Left forelimb (tissue), 1 donor: ENCODE measurements around the gene ORM1.
A peak's percentile ranks its signal among the peaks of the same experiment; 100 is the strongest.

Experiments used
- DNase-seq: peaks from one replicate; pipeline ENCODE4 v3.0.0-alpha.2; 2018; ENCODE audit warnings: low spot score

ORM1 gene

DNA sequence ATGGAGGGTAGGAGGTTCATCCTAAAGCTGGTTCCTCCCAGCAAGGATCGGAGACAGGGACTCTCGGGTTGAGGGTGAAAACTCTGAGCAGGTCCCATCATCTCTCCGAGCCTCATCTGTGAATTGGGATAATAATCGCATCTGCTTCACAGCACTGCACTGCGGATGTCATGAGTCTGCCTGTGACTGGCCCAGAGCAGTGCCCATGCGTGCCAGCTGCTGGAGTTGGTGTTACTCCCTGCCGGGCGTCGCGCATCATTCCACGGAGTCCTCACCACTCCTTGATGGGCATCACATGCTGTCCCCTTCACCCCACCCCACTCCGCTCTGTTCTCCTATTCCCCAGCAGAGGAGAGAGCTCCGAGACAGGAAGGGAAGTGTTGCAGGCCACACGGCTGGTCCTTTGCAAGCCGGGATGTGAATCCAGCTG, 35.1 kb upstream of the ORM1 start:
- DNase-seq: peak; percentile 60

DNA sequence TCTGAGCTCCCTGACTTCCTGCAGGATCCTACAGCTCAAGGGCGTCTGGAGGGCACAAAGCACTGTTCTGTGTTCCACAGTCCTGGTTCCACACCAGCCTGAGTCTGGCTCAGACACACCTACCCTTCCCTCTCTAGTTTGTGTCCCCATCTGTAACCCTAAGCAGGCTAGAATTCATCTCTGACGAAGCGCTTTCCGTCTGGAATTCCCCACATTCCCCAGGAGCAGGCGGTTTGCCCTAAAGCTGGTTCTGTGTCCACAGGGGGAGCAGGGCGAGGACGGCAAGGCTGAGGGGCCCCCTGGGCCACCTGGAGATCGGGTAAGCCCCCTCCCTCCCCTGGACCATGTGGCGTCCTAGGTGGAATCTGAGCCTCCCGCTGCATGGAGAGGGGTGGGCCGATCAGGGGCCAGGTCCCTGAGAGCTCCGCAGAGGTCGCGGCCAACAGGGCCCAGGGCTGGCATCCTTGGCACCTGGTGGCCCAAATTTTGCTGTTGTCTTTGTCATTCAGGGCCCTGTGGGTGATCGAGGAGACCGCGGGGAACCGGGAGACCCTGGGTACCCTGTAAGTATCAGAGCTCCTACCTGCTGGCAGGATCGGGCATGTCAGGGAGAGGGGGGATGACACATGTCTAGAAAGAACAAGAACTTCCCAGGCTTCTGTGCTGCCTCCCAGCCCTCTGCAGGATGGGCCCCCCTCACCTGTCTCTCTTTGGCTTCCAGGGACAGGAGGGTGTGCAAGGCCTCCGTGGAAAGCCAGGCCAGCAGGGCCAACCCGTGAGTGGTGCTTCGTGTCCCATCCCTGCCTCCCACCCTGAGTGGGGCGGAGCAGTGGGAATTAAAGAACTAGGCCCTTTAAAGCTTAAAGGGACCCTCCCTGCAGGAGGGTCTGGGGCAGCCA, 34.5 kb upstream of the ORM1 start:
- DNase-seq: peak; percentile 65

DNA sequence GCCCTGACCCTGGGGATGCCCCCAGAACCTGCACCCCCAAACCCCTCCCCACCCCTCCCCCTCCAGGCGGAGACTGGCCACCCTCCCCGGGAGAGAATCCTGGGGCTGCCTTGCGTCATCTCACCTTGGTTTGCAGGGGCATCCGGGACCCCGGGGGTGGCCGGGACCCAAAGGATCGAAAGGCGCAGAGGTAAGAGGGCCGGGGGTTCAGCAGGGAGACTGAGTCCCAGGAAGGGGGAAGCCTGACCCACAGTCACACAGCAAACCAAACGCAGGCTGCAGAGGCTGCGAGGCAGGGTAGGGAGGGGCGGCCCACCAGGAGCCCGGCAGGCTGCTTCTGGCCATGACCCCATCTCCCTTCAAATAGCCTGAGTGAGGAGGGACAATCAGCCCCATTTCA, 33.8 kb upstream of the ORM1 start:
- DNase-seq: peak; percentile 54

DNA sequence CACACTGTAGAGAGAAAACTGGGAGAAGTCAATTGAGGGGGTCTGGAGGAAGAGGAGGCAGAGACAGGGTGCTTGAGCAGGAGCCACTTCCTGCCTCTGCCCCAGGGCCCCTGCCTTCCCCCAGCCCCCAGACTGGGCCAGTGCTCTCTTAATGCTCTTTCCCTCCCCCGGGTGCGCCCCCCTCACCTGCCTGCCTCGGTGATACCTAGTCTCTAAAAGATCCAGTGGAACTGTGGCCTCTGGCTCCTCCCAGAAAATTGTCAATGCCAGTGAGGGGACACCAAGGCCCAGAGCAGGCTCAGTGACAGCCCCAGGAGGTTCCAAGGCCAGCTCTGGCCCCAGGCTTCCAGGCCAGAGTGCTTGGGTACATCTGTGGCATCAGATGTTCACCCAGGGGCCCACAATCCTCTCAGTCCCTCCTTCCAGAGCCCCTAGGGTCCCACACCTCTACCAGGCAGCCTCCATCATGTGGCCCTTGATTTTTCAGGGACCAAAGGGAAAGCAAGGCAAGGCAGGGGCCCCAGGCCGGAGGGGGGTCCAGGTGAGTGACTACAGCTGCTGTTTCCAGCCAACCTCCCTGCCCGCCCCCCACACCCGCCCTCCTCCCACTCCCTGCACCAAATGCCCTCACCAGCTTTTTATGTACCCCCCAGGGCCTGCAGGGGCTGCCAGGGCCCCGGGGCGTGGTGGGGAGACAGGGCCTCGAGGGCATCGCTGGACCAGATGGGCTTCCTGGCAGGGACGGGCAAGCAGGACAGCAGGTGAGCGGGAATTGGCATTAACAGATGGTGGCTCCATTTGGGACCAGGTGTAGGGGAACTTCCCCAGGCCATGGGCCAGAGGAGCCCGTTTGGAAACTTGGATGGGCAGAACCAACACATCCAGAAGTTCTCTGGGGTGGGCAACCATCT, 33.1 kb upstream of the ORM1 start:
- peak; percentile 62 for DNase-seq

DNA sequence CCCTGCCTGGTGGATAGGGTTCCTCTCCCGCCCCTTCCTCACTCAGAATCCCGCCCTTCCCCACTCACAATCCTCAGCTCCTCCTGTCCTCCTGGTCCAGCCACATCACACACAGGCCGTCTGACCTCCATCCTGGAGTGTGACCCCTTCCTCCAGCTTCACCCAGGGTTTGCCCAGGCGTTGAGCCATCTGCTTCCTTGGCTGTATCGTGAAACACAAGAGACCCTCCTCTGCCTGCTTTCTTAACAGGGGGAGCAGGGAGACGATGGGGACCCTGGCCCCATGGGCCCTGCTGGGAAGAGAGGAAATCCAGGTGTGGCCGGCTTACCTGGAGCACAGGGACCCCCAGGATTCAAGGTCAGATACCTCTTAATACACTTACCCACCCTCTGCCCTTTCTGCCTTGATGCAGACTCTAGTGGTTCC, 32.3 kb upstream of the ORM1 start:
- DNase-seq: peak; percentile 51

DNA sequence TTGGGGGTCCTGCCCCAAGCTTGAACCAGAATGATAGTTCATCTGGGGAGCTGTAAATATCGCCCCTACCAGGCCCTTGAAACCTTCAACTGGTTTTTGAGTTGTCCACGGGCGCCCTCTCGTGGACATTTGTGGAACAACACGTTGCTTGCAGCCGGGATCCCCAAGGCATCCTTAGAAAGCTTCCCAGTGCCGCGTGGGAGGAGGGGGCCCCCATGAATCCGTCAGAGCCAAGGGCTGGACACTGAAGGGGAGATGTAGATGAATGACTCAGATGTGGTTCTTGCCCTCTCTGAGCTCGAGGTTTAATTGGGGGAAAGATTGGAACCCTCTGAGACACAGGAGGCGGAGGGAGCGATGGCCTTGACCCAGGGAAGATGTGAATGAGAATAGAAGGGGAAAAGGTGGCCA, 31.8 kb upstream of the ORM1 start:
- DNase-seq: peak; percentile 85

DNA sequence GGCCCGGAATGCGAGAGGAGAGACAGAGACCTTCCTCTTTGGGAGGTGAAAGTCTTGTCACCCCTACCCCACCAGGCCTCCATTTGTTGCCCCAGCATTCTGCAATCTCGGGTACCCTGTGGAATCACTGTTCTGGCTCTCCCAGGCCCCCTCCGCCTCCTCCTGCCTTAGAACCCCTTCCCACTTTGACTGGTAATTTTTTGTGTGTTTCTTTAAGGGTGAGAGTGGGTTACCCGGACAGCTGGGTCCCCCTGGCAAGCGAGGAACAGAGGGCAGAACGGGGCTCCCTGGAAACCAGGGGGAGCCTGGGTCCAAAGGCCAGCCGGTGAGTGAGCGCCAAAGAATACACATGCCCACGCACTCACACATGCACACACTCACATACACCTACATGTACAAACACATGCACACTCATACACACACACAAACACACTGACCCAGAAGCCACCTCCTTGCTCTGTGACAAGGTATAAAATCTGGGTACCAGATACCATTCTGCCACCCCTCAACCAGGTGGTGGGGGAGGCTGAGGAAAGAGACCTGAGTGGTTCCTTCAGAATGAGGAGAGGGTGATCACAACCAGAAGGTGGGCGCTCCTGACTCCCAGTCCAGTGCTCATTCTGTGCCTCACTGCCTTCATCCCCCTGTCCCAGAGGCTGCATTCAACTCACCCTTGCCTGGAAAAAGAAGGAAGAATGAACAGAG, 30.9 kb upstream of the ORM1 start:
- DNase-seq: no peak

DNA sequence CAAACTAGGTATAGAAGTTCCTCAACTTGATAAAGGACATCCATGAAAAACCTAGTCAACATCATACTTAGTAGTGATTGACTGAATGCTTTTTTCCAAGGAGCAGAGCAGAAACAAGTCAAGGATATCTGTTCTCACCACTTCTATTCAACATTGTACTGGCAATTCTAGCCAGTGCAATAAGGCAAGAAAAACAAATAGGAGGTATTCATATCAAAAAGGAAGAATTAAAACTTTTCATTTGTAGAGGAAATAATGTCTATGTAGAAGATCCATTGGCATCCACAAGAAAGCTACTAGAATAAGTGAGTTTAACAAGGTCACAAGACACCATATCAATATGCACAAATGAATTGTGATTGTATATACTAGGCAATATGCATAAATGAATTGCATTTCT, 28.2 kb upstream of the ORM1 start:
- no peak for DNase-seq

DNA sequence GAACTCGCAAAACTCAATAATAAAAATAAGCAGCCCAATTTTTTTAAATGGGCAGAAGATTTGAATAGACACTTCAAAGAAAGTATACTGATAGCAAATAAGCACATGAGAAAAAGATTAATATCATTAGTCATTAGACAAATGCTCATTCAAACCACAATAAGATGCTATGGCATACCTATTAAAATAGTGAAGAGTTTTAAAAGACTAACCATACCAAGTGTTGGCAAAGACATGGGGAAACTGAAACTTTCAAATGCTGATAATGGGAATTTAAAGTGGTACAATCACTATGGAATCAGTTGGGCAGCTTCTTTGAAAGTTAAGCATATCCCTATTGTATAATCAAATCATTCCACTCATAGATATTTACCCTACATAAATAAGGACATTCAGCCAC, 26.6 kb upstream of the ORM1 start:
- no peak for DNase-seq

DNA sequence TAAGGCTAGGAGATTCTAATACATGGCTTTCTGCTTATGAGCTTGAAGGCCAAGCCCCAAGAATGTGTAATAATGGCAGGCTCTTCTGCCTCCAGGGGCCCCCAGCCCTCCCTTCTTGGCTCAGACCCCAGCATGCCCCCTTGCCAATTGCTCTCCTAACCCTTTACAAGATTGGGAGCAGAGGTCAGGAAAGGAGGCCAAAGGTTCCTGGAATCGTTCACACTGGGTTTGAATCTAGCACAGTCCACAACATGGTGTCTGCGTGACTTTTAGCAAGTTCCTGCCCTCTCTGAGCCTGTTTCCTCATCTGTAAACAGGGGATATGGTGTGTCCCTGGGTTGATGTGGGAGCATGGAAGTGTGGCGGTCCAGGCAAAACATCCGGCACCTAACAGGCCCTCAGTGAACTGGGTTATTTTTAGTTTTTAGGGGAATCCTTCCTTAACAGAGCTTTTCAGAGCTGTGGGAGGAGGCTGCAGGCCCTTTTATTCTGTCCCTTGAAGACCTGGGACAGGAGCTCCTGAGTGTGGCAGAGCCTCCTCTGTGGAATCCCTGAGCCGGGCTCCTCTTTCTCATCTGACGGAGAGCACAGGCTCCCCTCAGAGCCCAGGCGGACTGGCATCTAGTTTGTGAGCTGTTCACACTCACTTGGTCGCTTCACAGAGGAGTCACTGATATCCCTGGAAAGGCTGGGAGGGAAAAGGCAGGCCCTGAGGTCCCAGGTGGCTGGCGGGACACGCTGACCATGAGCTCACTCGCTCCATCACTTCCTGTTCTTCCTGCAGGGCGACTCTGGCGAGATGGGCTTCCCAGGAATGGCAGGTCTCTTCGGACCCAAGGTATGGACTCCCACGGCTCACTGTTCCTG, 23.4 kb upstream of the ORM1 start:
- no peak for DNase-seq

DNA sequence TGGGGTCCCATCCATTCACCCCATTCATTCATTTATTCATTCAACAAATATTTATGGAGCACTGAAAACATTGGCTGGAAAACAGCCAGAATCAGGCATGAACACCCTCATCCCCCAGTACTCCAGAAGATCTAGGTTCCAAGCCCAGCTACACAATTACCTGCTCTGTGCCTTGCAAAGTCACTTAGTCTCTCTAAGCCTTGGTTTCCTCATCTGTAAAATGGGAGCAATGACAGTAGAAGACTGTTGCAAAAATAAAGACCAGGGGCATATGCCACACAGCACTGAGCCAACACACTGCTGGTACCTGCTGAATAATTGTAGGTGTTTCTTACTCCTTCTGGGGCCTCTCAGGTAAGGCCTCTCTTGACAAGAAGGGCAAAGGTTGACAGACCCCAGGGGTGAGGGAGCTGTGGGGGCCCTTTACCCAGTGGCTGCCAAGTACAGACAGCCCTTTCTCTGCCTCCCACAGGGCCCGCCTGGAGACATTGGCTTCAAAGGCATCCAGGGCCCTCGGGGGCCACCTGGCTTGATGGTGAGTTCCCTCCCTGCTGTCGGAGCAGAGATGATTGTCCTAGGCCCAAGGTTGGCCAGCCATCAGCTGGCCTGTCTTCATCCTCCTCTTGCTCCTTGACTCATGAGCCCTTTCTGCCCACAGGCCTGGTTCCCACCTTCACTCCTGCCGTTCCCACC, 22.6 kb upstream of the ORM1 start:
- no peak for DNase-seq

DNA sequence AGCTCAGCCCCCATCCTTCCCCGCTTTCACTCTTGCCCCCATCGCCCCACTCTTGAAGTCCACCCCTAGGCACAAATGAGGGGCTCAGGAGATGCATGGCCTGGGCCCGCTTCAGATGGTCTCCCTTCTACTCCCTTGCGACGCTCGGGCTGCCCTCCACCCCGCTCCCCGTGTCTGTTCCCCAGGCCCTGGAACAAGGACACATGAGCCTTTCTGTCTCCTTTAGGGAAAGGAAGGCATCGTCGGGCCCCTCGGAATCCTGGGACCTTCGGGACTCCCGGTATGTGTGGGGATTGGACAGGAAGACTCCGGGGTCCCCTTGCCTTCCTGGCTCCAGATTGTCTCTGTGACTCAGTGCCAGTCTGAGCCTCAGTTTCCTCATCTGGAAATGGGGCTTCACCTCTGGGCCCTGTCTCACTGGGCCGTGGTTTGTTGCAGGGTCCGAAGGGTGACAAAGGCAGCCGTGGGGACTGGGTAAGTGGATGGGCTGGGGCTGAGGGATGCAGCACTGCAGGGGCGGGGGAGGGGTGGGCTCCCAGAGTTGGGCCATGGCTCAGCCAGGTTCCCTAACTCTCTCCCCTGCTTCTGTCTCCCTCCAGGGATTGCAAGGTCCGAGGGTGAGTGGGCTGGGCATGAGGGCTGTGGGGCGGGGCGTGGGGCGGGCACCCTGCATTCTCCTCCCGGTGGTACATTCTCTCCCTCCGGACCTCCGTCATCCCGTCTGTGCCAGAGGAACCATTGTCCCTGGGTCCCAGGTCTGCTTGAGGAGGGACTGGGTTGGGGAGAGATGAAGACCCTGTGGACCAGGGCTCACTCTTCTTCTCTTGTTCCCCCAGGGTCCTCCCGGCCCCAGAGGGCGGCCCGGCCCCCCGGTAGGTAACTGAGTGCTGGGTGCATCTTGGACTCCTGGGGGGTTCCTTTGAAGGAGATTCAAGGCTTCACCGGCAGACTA, 21.8 kb upstream of the ORM1 start:
- no peak for DNase-seq

DNA sequence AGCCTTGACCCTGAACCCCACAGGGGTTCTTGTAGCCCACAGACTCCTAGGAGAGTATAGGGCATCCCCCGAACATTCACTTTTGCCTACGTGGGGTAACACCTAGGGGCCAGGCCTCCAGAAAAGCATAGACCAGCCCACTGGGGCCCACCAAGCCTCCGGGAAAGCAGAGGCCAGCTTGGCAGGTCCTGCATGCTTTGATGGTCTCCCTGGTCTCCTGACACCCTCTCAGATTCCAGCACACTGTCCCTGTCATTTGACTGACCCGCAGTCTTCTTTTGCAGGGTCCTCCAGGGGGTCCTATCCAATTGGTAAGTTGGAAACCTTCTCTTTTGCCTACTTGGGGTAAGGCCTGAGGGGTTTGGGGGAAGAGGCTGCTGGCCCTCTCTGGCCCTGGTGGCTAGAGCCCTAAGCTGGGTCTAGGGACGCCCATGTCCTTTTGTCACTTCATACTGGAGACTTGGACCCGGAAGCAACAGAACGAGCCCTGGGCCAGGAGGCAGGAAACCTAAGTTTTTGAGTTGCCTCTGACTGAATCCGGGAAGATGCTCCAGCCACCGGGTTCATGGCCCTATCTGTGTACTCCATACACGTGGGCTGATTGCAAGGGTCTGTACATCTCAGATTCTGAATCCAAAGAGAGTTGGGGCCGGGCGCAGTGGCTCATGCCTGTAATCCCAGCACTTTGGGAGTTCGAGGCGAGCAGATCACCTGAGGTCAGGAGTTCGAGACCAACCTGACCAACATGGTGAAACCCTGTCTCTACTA, 20.9 kb upstream of the ORM1 start:
- no peak for DNase-seq

DNA sequence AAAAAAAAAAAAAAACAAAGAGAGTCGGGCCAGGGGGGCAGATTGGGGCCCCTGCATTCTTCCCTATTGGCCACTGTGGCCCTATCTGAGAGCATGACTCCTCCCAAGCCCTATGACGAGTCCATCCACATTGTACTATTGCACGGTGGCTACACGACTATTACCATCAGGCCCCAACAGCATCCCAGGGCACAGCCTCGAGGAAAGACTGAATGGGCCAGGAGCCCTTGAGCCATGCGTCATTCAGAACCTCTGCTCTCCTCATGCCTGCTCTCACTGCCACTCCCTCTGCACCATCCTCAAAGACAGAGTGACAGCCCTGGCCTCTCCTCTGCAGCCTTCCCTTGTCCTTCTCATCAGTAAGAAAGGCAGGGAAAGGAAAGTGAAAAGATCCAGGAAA, 20.2 kb upstream of the ORM1 start:
- DNase-seq: no peak

DNA sequence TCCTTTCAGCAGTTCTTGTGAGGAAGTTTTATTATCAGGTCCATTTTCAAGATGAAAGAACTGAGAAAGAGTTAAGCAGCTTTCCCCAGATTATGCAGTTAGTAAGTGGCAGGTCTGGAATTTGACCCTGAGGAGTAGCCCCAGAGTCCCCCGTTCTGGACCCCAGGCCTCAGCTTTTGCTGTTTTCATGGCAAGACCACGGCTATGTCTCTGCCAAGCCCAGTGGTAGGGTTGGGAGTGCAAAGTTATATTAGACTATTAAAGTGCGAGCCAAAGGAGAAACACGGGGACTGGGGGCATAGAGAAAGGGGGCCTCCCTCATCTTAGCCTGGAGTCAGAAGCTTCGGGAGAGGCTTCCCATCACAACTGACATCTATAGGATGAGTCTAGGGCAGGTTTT, 19.3 kb upstream of the ORM1 start:
- no peak for DNase-seq

DNA sequence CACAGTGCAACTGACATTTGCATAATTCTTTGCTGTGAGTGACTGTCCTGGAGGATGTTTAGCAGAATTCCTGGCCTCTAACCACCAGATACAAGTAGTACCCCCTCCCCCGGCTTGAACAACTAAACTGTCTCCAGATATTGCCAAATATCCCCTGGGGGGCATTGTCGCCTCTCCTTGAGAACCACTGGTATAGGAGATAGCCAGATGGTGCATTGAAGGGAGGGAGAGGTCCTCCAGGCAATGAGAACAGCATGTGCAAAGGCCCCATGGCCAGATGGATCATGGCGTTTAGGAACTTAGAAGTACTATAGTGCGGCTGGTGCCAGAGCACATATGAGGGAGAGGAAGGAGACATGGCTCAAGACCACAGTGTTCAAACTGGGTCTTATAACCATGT, 18.9 kb upstream of the ORM1 start:
- no peak for DNase-seq

DNA sequence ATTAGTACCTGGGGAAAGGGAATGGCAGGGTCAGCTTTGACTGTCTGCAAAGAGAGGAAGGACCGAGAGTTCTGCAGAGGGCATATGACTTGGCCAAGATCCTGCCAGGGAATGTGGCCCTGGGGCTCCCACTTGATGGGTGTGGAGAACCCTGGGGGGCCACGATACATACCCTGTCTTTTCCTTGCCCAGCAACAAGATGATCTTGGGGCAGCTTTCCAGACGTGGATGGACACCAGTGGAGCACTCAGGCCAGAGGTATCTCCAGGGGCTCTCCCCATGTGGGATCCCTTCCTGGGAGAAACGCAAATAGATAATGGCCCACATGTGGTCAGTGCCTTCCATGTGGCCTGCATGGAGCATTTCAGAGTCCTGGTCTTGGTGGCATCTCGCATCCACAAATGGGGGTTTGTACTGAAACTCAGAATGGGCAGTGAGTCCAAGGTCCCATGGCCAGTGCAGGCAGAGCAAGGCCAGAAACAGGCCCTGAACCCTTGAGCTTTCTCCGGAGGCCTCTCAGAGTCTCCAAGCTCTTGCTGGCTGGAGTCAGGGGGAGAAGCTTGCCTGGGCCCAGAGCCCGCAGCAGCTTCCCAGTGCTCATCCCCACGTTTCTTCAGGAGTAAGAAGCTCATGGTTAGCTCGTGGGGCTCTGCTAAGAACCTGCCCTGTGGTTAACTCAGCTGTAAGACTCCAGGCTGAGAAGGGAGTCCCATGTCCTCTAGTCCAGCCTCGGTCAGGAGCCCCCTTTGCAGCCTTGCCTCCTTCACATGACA, 18.3 kb upstream of the ORM1 start:
- DNase-seq: no peak

DNA sequence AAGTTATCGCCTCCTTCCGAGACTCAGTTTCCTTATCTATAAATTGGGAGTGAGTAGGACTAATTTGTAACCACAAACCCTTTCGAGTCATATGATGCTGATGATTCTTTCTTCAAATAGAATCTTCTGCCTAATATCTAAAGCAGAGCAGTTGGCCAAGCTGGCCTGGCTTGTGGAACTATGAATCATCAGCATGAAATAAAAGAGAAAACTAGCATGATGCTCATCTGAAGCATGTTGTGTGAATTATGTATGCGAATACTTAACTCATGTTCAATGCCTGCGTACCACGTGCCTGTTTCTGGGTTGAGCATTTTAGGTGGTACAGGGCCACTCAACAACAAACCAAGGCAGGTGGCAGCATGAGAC, 15.0 kb upstream of the ORM1 start:
- no peak for DNase-seq
